GM23338 (cell line): Measurements from ENCODE around the gene RTN4RL1. TPM values are rescaled to one million over a fixed set of nuclear protein-coding genes. Genes with fewer than 3 reads are reported as not detected.
A peak's percentile ranks its signal among the peaks of the same experiment; 100 is the strongest.

Experiments
- ATAC-seq: fragments of 200-7000 bp; cut with Tn5 transposase; 3 replicates; pipeline ENCODE4 v1.9.1; 2020
- DNase-seq: peaks from one replicate; pipeline ENCODE4 v3.0.0-alpha.2; 2015; ENCODE audit warnings: low spot score
- H2AFZ ChIP-seq: fragments of 200-600 bp; sonication (generic); 2 replicates; pipeline ENCODE4 v1.8.0; 2016; ENCODE audit warnings: antibody characterized with exemption, mild to moderate bottlenecking, moderate library complexity
- H3F3A ChIP-seq: fragments of 200-600 bp; sonication (generic); replicated peaks from 2 replicates; pipeline ENCODE4 v1.8.0; 2017; ENCODE audit warnings: antibody characterized with exemption, mixed run types, low read depth
- H3K27ac ChIP-seq: fragments of 200-600 bp; sonication (generic); 2 replicates; pipeline ENCODE4 v1.6.1; 2016; ENCODE audit warnings: low read depth
- H3K27me3 ChIP-seq: fragments of 200-600 bp; sonication (generic); 2 replicates; pipeline ENCODE4 v1.8.0; 2016; ENCODE audit warnings: mild to moderate bottlenecking, mixed run types, moderate library complexity; ENCODE audit not compliant: insufficient read depth
- H3K36me3 ChIP-seq: fragments of 200-600 bp; sonication (generic); 2 replicates; pipeline ENCODE4 v1.8.0; 2016; ENCODE audit warnings: mild to moderate bottlenecking; ENCODE audit not compliant: insufficient read depth
- H3K4me1 ChIP-seq: fragments of 200-600 bp; sonication (generic); 2 replicates; pipeline ENCODE4 v1.8.0; 2016; ENCODE audit warnings: mild to moderate bottlenecking, moderate library complexity; ENCODE audit not compliant: insufficient read depth
- H3K4me2 ChIP-seq: fragments of 200-600 bp; sonication (generic); 2 replicates; pipeline ENCODE4 v1.7.1; 2017; ENCODE audit warnings: mixed run types
- H3K4me3 ChIP-seq: fragments of 200-600 bp; sonication (generic); 2 replicates; pipeline ENCODE4 v1.6.1; 2016; ENCODE audit warnings: mixed run types
- H3K79me2 ChIP-seq: fragments of 200-600 bp; sonication (generic); replicated peaks from 2 replicates; pipeline ENCODE4 v1.8.0; 2017; ENCODE audit warnings: mild to moderate bottlenecking; ENCODE audit not compliant: insufficient read depth
- H3K9me2 ChIP-seq: fragments of 200-600 bp; sonication (generic); 2 replicates; pipeline ENCODE4 v1.8.0; 2017; ENCODE audit not compliant: insufficient read depth
- H4K20me1 ChIP-seq: fragments of 200-600 bp; sonication (generic); replicated peaks from 2 replicates; pipeline ENCODE4 v1.8.0; 2017; ENCODE audit warnings: mild to moderate bottlenecking; ENCODE audit not compliant: insufficient read depth
- H3K27ac Mint-ChIP-seq: 2 replicates; pipeline ENCODE4 v1.8.0; 2020; ENCODE audit warnings: inconsistent platforms, mild to moderate bottlenecking, moderate library complexity, mixed read lengths
- H3K27me3 Mint-ChIP-seq: 3 replicates; pipeline ENCODE4 v1.8.0; 2022; ENCODE audit warnings: low read depth, mild to moderate bottlenecking, moderate library complexity, mixed read lengths, inconsistent platforms; ENCODE audit not compliant: insufficient read depth, poor library complexity
- H3K36me3 Mint-ChIP-seq: 3 replicates; pipeline ENCODE4 v1.8.0; 2021; ENCODE audit warnings: low read depth, mild to moderate bottlenecking, inconsistent platforms, moderate library complexity, mixed read lengths
- H3K4me1 Mint-ChIP-seq: 3 replicates; pipeline ENCODE4 v1.8.0; 2020; ENCODE audit warnings: mild to moderate bottlenecking, inconsistent platforms, mixed read lengths
- H3K4me3 Mint-ChIP-seq: 3 replicates; pipeline ENCODE4 v1.8.0; 2021; ENCODE audit warnings: moderate library complexity, mild to moderate bottlenecking, inconsistent platforms, mixed read lengths
- H3K9me3 Mint-ChIP-seq: 3 replicates; pipeline ENCODE4 v1.8.0; 2020; ENCODE audit warnings: moderate library complexity, mild to moderate bottlenecking, inconsistent platforms, mixed read lengths
- CREB1 ChIP-seq: fragments of 250-450 bp; sonication (Bioruptor Pico); IDR thresholded peaks from 2 replicates; pipeline ENCODE4 v1.5.0; 2020; ENCODE audit warnings: low read depth, mild to moderate bottlenecking, moderate library complexity
- ZNF462 ChIP-seq: fragments of 250-450 bp; sonication (Bioruptor Pico); IDR thresholded peaks from 2 replicates; pipeline ENCODE4 v1.5.0; 2020; ENCODE audit warnings: mild to moderate bottlenecking, moderate library complexity
- polyA plus RNA-seq: library from polyadenylated mRNA; unstranded; fragments of >200 nt; fragmentation: Nextera tagmentation; extraction: Ambion mirVana; gene quantifications from 2 replicates; pipeline ENCODE4 v1.2.1, GENCODE V29; 2016
- total RNA-seq: library from RNA; depleted of rRNA; stranded (reverse); fragments of >200 nt; shearing (Covaris generic); gene quantifications from 2 replicates; pipeline ENCODE4 v1.2.3, GENCODE V29; 2014
- TF ChIP-seq, protein P1 (sequence below): IDR thresholded peaks from one replicate; pipeline ENCODE4 v1.6.1; 2018; ENCODE audit warnings: antibody characterized with exemption; ENCODE audit not compliant: unreplicated experiment

Gene RTN4RL1
- total and polyA plus RNA-seq, 2 experiments from 2014 or later, result 0.17 TPM; not detected in 1

DNA sequence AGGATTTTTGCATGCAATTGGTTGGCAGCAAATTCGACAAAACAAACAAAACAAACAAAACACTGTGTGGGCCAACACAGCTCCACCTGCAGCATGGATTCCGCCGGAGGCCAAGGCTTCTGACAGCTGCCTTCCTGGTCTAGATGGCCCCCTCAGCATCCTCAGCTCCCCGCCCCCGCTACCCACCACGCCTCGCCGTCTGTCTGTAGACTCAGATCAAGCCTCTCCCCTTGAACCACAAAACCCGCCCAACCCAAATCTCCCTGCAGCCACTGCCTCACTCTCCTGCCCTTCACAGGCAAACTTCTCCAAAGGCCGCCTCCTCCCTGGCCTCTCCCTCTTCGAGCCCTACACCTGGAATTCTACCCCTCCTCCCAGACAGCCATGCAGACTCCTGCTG lies 57.9 kb downstream of the RTN4RL1 start (continued):
- no peak for TF ChIP-seq ZNF462 (CRISPR knock-in tag)
- TF ChIP-seq, protein P1, sequence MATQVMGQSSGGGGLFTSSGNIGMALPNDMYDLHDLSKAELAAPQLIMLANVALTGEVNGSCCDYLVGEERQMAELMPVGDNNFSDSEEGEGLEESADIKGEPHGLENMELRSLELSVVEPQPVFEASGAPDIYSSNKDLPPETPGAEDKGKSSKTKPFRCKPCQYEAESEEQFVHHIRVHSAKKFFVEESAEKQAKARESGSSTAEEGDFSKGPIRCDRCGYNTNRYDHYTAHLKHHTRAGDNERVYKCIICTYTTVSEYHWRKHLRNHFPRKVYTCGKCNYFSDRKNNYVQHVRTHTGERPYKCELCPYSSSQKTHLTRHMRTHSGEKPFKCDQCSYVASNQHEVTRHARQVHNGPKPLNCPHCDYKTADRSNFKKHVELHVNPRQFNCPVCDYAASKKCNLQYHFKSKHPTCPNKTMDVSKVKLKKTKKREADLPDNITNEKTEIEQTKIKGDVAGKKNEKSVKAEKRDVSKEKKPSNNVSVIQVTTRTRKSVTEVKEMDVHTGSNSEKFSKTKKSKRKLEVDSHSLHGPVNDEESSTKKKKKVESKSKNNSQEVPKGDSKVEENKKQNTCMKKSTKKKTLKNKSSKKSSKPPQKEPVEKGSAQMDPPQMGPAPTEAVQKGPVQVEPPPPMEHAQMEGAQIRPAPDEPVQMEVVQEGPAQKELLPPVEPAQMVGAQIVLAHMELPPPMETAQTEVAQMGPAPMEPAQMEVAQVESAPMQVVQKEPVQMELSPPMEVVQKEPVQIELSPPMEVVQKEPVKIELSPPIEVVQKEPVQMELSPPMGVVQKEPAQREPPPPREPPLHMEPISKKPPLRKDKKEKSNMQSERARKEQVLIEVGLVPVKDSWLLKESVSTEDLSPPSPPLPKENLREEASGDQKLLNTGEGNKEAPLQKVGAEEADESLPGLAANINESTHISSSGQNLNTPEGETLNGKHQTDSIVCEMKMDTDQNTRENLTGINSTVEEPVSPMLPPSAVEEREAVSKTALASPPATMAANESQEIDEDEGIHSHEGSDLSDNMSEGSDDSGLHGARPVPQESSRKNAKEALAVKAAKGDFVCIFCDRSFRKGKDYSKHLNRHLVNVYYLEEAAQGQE, result no peak

DNA sequence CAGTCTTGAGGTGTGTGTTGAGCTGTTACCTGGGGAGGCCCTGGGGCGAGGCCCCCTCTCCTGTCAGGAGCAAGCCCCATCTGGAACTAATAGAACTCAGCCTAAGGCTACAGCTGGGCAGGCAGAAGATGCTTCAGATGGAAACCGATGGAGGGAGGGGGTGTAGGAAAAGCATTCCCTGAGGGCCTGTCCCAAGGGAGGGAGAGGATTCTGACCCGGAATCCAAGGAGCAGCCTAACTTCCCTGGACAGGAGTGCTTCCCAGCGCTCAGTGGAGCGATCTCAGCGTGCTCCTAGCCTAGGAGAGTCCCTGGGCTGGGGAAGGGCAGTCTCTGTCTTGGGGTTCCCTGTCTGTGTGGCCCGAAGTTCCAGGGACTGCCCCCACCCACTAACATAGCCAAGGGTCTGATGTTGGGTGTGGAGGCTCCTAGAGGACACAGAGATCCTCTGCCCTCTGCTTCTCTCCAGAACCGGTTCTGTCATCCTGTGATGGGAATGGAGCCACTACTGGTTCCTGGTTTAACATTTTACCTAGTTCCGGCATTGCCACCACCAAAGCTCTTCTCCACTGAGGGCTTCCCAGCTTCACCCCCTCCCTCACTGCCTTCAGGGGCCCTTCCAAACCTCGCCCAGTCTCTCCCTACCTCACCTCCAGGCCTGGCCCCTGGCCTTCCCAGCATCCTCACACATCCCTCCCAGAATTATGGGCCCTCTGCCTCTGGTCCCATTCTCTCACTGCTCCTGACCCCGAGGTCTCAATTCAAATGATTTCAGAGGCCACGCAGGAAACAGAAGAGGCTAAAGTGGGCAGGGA lies 58.7 kb downstream of the RTN4RL1 start:
- Mint-ChIP-seq H3K27me3 (peaks cover 25% of the 10 kb centered on the region), H3K4me1 (peaks cover 18% of the 10 kb centered on the region), H3K4me3 (no peak overlapping the region), H3K27ac (peak overlapping the region; percentile 38; the same call in 1 of the 2 replicates), H3K36me3 (no peaks in the 10 kb centered on the region), H3K9me3 (no peaks in the 10 kb centered on the region; the same call in 2 of the 3 replicates)
- DNase-seq (no peak), ATAC-seq (peak; percentile 7; the same call in 2 of the 3 replicates)
- H3K4me1 ChIP-seq, result peaks cover 4% of the 10 kb centered on the region; the same call in 1 of the 2 replicates
- peak overlapping the region; percentile 88 for H2AFZ ChIP-seq
- H3K79me2 ChIP-seq, result no peaks in the 10 kb centered on the region
- H3K27me3 ChIP-seq, result no peaks in the 10 kb centered on the region
- H3K4me3 ChIP-seq, result no peak overlapping the region
- H3K36me3 ChIP-seq, result no peaks in the 10 kb centered on the region
- H4K20me1 ChIP-seq, result no peaks in the 10 kb centered on the region
- no peak for TF ChIP-seq CREB1 (CRISPR knock-in tag)
- no peak for TF ChIP-seq ZNF462 (CRISPR knock-in tag)
- H3K9me2 ChIP-seq, result no peaks in the 10 kb centered on the region
- no peak overlapping the region for H3K27ac ChIP-seq
- no peaks in the 10 kb centered on the region for H3F3A ChIP-seq
- H3K4me2 ChIP-seq, result no peak overlapping the region
